GM12874 (cell line): ENCODE results near the gene ZNF451.

ENCODE experiments used
- TF ChIP-seq, protein P1 (sequence below): IDR thresholded peaks from 2 replicates; pipeline ENCODE4 v1.5.1; 2011; ENCODE audit warnings: low read depth, mild to moderate bottlenecking, control low read depth, low read length, moderate library complexity; ENCODE audit not compliant: insufficient read depth

Gene ZNF451

DNA sequence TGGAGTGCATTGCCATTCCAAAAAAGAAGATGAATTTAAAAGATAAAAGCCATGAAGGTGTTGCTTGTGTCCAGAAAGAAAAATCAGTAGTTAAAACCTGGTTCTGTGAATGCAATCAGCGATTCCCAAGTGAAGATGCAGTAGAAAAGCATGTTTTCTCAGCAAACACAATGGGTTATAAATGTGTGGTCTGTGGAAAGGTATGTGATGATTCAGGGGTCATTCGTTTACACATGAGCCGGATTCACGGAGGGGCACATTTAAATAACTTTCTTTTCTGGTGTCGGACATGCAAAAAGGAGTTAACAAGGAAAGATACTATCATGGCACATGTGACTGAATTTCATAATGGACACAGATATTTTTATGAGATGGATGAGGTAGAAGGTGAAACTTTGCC, 57.4 kb downstream of the ZNF451 start:
- TF ChIP-seq, protein P1, sequence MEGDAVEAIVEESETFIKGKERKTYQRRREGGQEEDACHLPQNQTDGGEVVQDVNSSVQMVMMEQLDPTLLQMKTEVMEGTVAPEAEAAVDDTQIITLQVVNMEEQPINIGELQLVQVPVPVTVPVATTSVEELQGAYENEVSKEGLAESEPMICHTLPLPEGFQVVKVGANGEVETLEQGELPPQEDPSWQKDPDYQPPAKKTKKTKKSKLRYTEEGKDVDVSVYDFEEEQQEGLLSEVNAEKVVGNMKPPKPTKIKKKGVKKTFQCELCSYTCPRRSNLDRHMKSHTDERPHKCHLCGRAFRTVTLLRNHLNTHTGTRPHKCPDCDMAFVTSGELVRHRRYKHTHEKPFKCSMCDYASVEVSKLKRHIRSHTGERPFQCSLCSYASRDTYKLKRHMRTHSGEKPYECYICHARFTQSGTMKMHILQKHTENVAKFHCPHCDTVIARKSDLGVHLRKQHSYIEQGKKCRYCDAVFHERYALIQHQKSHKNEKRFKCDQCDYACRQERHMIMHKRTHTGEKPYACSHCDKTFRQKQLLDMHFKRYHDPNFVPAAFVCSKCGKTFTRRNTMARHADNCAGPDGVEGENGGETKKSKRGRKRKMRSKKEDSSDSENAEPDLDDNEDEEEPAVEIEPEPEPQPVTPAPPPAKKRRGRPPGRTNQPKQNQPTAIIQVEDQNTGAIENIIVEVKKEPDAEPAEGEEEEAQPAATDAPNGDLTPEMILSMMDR: no peak

DNA sequence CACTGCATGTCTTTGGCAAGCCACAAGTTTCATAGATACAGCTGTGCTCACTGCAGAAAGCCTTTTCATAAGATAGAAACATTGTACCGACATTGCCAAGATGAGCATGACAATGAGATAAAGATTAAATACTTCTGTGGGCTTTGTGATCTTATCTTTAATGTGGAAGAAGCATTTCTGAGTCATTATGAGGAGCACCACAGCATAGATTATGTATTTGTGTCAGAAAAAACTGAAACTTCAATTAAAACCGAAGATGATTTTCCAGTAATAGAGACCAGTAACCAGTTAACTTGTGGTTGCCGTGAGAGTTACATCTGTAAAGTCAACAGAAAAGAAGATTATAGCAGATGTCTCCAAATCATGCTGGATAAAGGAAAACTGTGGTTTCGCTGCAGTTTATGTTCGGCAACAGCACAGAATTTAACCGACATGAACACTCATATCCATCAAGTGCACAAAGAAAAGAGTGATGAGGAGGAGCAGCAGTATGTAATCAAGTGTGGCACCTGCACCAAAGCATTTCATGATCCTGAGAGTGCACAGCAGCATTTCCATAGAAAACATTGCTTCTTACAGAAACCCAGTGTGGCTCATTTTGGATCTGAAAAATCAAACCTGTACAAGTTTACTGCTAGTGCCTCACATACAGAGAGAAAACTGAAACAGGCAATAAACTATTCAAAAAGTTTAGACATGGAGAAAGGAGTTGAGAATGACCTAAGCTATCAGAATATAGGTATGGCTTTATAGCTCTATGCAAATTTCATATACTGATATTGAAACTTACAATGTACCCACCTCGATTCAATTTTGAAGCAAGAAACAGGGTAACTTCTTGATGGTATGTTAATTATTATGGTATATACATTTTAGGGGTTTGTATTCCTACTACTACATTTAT, 58.2 kb downstream of the ZNF451 start:
- TF ChIP-seq, protein P1: no peak

DNA sequence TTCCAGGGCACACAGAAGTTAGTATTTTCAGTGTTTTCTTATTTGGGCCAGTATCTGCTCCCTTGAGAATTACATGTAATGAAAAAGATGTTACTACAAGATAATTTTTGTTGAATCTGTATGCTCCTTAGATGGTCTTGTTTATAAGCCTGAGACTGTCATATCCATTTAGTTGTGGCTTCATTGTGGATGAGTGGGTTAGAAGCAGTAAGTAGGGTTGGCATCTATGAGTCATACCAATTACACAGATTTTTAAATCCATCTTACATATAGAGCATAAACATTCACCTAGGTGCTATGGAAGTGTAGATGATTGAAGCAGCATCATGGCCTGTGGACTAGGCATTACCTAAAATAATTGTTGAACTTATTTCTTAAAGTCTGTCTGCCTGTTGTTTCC, 68.7 kb downstream of the ZNF451 start:
- TF ChIP-seq, protein P1: no peak

DNA sequence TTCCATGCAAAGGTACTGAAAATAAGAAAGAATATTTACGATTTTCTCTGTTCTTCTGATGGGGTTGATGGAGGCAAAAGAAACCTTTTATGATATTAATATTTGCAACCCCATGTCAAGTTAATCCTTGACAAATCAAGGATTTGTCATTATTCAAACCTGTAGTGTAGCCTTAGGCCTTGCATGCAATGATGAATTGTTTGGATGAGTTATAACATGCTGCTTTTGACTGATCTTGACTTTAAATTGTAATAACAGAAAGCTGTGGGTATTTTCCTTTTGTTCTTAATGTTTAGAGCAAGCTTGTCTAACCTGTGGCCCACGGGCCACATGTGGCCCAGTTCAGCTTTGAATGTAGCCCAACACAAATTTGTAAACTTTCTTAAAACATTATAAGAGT, 69.1 kb downstream of the ZNF451 start:
- TF ChIP-seq, protein P1: no peak

DNA sequence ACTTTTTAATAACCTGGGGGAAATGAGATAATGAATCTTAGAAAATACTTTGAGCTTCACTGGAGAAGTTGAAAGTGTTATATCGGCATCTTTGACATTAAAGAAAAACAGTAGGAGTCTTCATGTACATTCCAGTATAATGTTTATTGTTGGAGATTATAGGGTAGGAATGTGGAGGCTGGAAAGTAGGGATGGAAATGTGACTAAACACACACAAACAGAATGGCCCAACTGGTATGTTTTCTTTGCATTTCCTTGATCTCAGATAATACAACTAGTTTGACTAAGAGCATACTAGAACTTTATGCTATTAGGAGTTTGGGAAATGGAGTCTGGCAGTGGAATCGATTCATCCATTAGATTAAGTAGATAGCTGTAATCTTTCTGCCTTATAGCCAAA, 72.0 kb downstream of the ZNF451 start:
- TF ChIP-seq, protein P1: no peak

DNA sequence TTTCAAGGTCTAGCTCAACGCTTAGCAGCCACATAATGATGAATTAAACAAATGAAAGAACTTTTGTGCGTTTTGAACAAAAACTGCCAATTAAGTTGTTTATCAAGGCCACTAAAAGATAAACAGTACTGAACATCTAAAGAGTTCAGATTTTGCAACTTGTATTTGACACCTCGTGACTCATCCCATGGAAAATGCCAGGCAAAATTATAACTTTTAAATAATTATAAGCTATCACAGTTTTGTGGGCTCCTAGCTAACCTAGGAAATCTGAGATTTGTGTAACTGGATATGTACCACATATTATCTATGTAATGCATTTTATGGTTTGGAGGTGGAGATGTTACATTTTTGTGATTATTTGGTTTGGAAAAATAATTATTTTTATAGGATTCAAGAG, 72.5 kb downstream of the ZNF451 start:
- TF ChIP-seq, protein P1: no peak

DNA sequence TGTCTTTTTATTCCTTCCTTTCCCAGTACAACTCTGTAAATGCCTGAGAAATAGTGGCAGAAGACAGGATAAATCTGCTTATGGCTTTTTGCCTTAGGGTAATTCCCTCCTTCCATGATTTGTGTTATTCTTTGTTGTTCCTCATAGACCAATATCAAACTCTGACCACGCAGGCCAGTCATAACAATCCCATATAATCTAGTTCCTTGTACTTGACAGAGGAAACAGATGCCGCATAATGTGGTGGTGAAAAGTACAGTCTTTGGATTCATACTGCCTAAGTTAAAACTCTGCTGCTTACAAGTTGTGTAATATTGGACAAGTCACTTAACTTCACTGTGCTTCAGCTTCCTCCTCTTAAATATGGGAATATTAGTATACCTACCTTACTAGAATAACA, 74.0 kb downstream of the ZNF451 start:
- TF ChIP-seq, protein P1: no peak
